ENCODE data around the gene SORCS2.

- no peak for TF ChIP-seq YY1 (IDR thresholded peaks at IDR 0.05; ENCODE audit: insufficient read depth, insufficient read length)
- no peak for TF ChIP-seq ZNF274 (IDR thresholded peaks at IDR 0.05; ENCODE audit: low read depth, low read length)
- no peak for TF ChIP-seq SUZ12 (IDR thresholded peaks at IDR 0.05; ENCODE audit: extremely low read depth, insufficient read depth, insufficient read length)
These were observed 450.6 kb downstream of the SORCS2 start for GRCh38 chr4:7642741-7643458.
